HPDE6-E6E7 (cell line): ENCODE results near the gene ZBTB11.
"Not testable (repeated sequence)": the region's sequence is repeated elsewhere in the genome, so short reads cannot be mapped to it uniquely, and the experiment has no call there.

ENCODE experiments used
- DNase-seq: peaks from one replicate; pipeline ENCODE4 v3.0.0; 2011; ENCODE audit warnings: missing footprints; ENCODE audit errors: extremely low spot score

The ZBTB11 gene

GRCh38 chr3:101643861-101644613 is 32.9 kb downstream of the ZBTB11 start:
- no peak for DNase-seq

- DNase-seq: no peak
Measured at GRCh38 chr3:101643009-101643844, 33.7 kb downstream of the ZBTB11 start.

DNA sequence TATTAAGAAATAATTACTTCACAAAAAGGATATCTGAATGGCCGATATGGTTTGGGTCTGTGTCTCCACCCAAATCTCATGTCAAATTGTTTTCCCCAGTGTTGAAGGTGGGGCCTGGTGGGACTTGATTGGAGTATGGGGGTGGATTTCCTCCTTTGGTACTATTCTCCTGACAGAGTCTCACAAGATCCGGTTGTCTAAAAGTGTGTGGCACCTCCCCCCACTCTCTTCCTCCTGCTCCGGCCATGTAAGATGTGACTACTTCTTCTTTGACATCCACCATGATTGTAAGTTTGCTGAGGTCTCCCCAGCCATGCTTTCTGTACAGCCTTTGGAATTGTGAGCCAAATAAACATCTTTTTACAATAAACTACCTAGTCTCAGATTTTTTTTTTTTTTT is 34.5 kb downstream of the ZBTB11 start:
- DNase-seq: no peak

DNA sequence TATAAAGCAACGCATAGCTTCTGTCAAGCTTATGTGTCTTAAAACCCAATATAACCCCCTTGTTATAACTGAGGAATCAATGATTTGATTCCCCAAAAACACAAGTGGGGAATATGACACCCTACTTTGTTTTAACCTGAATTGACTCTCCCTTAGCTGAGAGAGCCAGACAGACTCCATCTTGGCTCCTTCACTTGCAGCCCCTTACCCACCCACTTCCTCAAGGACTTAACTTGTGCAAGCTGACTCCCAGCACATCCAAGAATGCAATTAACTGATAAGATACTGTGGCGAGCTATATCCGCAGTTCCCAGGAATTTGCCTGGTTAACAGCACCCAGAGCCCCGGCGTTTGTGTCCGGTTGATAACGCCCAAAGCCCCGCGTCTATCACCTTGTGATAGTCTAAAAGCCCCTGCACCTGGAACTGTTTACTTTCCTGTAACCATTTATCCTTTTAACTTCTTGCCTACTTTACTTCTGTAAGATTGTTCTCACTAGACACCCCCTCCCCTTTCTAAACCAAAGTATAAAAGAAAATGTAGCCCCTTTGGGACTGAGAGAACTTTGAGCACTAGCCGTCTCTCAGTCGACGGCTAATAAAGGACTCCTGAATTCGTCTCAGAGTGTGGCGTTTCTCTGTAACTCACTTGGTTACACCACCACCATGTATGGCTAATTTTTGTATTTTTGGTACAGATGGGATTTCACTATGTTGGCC is 35.4 kb downstream of the ZBTB11 start:
- not testable (repeated sequence) for DNase-seq

DNA sequence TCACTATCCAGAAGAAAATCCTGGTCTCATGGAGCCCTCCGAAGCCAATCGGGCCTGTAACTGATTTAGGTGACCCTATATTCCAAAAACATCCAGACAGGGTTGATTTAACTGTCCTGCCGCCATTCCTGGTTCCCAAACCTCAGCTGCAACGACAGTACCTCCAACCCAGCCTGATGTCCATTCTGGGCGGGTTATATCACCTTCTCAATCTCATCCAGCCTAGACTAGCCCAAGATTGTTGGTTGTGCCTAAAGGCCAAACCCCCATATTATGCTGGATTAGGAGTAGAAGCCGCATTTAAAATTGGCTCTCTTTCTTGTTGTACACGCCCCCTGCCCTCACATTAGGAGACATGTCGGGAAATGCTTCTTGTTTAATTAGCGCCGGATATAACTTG is 36.7 kb downstream of the ZBTB11 start:
- no peak for DNase-seq

DNA sequence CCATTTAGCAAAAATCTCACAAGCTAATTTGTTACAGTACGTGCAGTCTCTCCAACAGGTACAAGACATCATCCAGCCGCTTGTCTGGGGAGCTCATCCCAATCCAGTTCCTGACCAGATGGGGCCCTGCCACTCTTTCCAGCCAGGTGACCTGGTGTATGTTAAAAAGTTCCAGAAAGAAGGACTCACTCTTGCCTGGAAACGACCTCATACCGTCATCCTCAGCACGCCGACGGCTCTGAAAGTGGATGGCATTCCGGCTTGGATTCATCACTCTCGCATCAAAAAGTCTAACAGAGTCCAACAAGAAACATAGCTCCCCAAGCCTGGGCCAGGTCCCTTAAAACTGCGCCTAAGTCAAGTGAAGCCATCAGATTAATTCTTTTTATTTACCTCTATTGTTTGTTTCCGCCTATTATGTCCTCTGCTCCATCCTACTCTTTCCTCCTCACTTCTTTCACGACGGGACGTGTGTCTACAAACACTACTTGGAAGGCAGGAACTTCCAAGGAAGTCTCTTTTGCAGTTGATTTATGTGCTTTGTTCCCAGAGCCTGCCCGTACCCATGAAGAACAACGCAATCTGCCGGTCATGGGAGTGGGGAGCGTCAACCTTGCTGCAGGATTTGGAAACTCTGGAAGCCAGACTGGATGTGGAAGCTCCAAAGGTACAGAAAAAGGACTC is 37.5 kb downstream of the ZBTB11 start:
- no peak for DNase-seq

GRCh38 chr3:101638261-101638745 is 38.6 kb downstream of the ZBTB11 start:
- DNase-seq: peak; percentile 21

GRCh38 chr3:101637451-101637850 is 39.5 kb downstream of the ZBTB11 start:
- DNase-seq: no peak

DNA sequence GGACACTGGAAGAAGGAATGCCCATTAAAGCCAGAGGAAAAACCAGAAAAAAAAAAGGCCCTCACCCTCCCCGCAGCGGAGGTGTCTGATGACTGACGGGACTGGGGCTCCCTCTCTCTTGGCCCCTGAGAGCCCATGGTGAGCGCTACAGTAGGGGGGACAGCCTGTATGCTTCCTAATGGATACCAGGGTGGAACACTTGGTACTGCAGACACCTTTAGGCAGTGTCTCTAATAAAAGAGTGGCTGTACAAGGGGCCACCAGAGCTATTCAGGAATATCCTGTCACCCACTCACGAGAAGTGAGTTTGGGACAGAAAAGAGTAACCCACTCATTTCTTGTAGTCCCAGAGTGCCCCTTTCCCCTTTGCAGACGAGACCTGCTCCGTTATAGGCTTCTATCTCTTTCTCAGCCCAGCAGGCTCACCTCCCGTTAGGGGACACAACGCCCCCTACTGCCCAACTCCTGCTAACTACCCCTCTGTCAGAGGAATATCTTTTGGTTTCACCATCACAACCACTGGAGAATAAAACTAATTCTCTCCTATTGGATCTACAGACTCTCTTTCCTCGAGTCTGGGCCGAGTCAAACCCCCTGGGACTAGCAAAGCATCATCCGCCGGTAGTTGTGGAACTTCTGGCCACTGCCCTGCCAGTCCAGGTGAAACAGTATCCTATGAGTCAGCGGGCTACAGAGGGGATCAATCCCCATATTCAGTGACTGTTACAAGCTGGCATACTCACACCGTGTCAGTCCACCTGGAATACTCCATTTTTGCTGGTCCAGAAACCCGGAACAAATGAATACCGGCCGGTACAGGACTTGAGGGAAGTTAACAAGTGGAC is 40.8 kb downstream of the ZBTB11 start:
- DNase-seq: peak; percentile 32

- no peak for DNase-seq
Measured at GRCh38 chr3:101635345-101635744, 41.6 kb downstream of the ZBTB11 start.

DNA sequence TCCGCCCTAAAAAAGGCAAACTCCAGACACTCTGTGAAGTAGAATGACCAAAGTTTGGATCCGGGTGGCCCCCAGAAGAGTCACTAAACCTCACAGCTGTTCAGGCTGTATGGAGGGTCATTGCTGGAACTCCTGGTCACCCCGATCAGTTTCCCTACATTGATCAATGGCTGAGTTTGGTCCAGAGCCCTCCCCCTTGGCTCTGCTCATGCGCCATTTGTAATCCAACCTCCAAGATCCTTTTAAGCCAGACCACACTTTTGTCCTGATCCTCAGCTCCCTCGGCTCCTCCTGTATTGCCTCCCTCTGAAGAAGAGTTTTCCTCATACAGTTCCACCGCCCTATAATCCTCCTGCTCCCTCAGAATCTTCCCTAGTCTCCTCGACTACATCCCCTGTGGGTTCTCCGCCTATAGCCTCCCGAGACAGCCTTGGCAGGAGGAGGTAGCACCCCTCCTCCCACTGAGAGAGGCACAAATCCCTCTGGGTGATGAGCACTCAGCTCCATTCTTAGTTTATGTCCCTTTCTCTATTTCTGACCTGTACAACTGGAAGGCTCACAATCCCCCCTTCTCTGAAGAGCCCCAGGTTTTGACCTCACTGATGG is 42.2 kb downstream of the ZBTB11 start:
- no peak for DNase-seq

DNA sequence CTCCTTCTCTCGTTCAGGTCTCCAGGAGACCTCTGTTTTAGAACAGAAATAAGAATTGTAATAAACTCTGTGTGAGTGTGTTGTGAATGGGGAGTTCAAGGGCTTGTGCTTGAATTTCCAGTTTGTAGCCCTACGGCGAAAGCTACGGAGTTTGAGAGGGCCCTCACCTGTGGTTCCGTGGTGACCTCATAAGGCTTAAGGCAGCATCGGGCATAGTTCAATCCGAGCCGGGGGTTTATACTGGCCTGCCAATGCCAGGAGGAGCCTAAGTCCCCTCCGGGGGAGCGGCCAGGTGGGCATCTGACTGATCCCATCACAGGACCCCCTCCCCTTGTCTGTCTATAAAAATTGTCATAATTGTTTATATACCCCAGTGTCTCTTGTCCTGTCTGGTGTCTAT is 43.7 kb downstream of the ZBTB11 start:
- DNase-seq: no peak

DNA sequence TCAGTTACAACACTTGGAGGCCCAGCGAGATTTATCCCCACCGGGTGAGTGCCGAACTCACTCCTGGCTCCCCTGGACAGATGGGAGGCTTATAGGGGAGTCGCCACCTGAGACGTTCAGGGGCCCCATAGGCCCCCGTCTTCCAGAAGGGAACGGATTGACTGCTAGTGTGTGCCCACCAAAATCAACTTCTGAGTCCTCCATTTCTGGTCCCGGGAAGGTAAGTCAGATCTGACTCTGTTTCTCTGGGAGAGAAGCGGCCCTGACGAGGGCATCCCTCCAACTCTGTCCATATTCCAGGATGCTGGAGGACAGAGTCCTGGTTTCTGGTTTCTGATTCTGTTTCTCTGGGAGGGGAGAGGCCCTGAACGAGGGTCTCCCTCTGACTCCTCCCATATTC is 44.3 kb downstream of the ZBTB11 start:
- no peak for DNase-seq

DNA sequence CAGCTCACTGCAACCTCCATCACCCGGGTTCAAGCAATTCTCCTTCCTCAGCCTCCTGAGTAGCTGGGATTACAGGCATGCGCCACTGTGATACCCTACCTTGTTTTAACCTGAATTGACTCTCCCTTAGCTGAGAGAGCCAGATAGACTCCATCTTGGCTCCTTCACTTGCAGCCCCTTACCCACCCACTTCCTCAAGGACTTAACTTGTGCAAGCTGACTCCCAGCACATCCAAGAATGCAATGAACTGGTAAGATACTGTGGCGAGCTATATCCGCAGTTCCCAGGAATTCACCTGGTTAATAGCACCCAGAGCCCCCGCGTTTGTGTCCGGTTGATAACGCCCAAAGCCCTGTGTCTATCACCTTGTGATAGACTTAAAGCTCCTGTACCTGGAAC is 45.0 kb downstream of the ZBTB11 start:
- DNase-seq: not testable (repeated sequence)

DNA sequence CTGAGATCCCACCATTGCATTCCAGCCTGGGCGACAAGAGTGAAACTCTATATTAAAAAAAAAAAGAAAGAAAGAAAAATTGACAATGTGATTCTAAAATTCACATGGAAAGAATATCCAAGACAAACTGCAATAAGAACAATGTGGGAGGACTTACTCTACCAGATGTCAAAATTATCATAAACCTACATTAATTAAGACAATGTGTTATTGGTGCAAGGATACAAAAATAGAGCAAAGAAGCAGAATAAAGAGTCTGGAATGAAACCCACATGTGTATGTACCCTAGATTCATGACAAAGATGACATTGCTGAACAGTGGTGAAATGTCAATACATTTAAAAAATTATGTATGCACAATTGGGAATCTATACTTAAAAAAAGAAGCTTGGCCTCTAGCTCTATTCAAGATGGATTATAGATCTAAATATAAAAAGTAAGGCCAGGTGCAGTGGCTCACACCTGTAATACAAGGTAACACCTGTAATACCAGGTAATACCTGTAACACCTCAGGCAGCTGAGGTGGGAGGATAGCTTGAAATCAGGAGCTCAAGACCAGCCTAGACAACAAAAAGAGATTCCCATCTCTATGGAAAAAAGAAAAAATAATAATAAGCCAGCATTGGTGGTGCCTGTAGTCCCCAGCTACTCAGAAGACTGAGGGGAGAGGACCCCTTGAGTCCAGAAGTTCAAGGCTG is 45.7 kb downstream of the ZBTB11 start:
- no peak for DNase-seq

DNA sequence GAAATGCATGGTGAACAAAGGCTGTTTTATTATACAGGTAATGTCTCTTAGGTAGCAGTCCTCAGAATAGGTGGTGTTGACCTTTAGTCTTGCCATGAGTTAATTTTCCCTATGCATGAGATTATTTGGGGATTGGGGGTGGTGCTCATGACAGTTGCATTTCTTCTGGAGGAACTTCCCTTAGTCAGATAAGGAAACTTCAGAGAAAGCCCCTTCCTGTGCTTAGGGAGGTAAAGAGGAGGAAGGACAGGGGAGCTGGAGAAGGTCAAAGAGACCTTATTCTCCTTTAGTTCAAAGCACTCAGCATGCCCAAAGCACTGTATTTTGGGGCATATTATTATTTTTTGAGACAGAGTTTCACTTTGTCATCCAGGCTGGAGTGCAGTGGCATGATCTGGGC is 47.7 kb downstream of the ZBTB11 start:
- DNase-seq: no peak

GRCh38 chr3:101625879-101626278 is 51.1 kb downstream of the ZBTB11 start:
- DNase-seq: no peak

- DNase-seq: no peak
Measured at GRCh38 chr3:101624857-101625256, 52.1 kb downstream of the ZBTB11 start.

- no peak for DNase-seq
Measured at GRCh38 chr3:101623656-101624055, 53.3 kb downstream of the ZBTB11 start.

DNA sequence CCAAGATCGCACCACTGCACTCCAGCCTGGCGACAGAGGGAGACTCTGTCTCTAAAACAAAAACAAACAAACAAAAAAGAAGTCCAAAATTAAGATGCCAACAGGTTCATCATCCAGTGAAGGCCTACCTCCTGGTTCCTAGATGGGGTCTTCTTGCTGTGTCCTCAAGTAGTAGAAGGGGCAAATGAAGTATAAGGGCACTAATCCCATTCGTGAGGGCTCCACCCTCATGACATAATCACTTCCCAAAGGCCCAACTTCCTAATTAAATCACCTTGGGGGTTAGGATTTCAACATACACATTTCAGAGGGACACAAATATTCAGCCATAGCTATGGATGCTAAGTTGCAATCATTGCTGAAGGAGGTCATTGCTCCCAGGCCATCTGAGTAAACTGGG is 57.2 kb downstream of the ZBTB11 start:
- DNase-seq: no peak
